Ascending aorta (tissue), 2 donors: ENCODE measurements around the gene KASH5. TPM values are rescaled to one million over a fixed set of nuclear protein-coding genes. Genes with fewer than 3 reads are reported as not detected.

Experiments used
- DNase-seq, 2 donors: peaks; one replicate each; pipeline ENCODE4 v3.0.0-alpha.2; 2019; ENCODE audit warnings: low spot score in 2 of 2
- H3K27ac ChIP-seq, 2 donors: fragments of 200-600 bp; sonication (generic); one replicate each; pipeline ENCODE4 v1.5.1; 2016 to 2017; ENCODE audit warnings: mild to moderate bottlenecking in 1 of 2
- H3K27me3 ChIP-seq: fragments of 200-600 bp; sonication (generic); one replicate; pipeline ENCODE4 v1.5.1; 2017
- H3K36me3 ChIP-seq, 2 donors: fragments of 200-600 bp; sonication (generic); one replicate each; pipeline ENCODE4 v1.5.1; 2016
- H3K4me1 ChIP-seq, 2 donors: fragments of 200-600 bp; sonication (generic); one replicate each; pipeline ENCODE4 v1.5.1; 2016 to 2017; ENCODE audit warnings: mild to moderate bottlenecking in 1 of 2
- H3K4me3 ChIP-seq, 2 donors: fragments of 200-600 bp; sonication (generic); one replicate each; pipeline ENCODE4 v1.5.1; 2016 to 2017; ENCODE audit warnings: mild to moderate bottlenecking in 1 of 2
- H3K9me3 ChIP-seq, 2 donors: fragments of 200-600 bp; sonication (generic); one replicate each; pipeline ENCODE4 v1.5.1; 2016
- intact Hi-C: fragments of 100-400 bp; cut with DNase I; formaldehyde crosslinking; loops from one replicate; pipeline ENCODE4 v1.15.1; 2023
- total RNA-seq: library from RNA; depleted of rRNA; stranded (reverse); fragments of >200 nt; gene quantifications from one replicate; pipeline ENCODE4 v1.1.0, GENCODE V29; 2016
- TF ChIP-seq, protein P1 (sequence below), 3 experiments: fragments of 200-600 bp in 2 of 3; fragments of 450-650 bp in 1 of 3; sonication (generic) in 2 of 3; IDR thresholded peaks; one replicate each; pipeline ENCODE4 v1.5.1; 2016 to 2019; ENCODE audit warnings: antibody characterized with exemption in 3 of 3, mild to moderate bottlenecking in 1 of 3, moderate library complexity in 1 of 3

Gene KASH5
- total RNA-seq, 1 donor from 2014 or later: not detected

DNA sequence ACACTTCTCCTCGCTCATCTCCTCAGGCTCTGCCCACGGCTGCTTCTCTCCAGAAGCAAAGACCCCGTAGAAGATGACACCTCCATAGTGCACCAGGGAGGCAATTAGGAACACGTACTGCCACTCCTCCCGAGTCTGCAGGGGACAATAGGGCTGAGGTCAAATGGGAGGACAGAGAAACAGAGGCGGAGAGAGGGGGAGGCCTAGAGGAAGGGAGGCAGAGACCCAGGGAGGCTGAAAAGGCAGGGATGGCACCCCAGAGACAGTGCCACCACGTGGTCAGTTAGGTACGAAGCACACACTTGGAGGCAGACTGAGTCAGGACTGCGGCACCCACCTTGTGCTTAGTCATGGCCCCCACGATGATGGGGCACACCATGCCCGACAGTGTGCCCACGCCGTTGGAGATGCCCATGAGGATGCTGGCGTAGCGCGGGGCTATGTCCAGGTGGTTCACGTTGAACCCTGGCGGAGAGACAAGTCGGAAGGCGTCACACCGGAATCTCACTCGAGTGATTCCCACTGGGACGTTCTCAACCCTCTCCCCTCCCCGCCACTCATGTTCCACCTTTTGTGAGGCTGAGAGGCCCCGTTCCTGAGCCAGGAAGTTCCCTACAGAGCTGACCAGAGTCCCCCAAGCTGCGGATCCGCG lies 42.8 kb downstream of the KASH5 start:
- Histone ChIP-seq H3K4me1 (peaks cover 0 to 5% of the 10 kb centered on the region in 2 donors), H3K27ac (no peak overlapping the region), H3K36me3 (no peaks in the 10 kb centered on the region), H3K9me3 (no peaks in the 10 kb centered on the region), H3K4me3 (no peak overlapping the region), H3K27me3 (peaks cover 39% of the 10 kb centered on the region)
- DNase-seq: no peak
- TF ChIP-seq, protein P1, sequence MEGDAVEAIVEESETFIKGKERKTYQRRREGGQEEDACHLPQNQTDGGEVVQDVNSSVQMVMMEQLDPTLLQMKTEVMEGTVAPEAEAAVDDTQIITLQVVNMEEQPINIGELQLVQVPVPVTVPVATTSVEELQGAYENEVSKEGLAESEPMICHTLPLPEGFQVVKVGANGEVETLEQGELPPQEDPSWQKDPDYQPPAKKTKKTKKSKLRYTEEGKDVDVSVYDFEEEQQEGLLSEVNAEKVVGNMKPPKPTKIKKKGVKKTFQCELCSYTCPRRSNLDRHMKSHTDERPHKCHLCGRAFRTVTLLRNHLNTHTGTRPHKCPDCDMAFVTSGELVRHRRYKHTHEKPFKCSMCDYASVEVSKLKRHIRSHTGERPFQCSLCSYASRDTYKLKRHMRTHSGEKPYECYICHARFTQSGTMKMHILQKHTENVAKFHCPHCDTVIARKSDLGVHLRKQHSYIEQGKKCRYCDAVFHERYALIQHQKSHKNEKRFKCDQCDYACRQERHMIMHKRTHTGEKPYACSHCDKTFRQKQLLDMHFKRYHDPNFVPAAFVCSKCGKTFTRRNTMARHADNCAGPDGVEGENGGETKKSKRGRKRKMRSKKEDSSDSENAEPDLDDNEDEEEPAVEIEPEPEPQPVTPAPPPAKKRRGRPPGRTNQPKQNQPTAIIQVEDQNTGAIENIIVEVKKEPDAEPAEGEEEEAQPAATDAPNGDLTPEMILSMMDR (IDR thresholded peaks at IDR 0.05): no peak
- intact Hi-C loops: no loop called here

DNA sequence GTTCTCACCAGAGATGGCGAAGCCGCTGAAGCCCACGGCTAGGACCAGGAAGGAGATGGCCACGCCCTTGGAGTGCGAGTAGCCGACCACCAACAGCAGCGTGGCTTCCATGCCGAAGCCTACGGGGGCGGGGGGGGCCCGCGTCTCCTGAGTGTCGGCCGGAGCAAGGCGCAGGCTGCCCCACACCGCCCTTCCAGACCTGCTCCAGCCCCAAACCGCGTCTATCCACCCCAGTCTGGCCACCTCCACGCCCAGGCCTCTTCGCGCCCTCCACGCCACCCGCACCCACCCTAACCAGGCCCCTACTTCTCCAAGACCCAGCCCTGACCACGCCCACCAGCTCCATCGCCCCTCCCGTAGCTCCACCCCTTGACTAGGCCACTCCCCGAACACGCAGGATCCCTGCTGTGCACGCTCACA lies 43.3 kb downstream of the KASH5 start:
- peaks cover 39% of the 10 kb centered on the region for H3K27me3 ChIP-seq
- DNase-seq: no peak
- no peak overlapping the region for H3K4me3 ChIP-seq
- H3K4me1 ChIP-seq: peaks cover 0 to 5% of the 10 kb centered on the region in 2 donors
- H3K36me3 ChIP-seq: no peaks in the 10 kb centered on the region
- TF ChIP-seq, protein P1 (IDR thresholded peaks at IDR 0.05): no peak
- no peaks in the 10 kb centered on the region for H3K9me3 ChIP-seq
- H3K27ac ChIP-seq: no peak overlapping the region
- intact Hi-C loops: no loop called here

DNA sequence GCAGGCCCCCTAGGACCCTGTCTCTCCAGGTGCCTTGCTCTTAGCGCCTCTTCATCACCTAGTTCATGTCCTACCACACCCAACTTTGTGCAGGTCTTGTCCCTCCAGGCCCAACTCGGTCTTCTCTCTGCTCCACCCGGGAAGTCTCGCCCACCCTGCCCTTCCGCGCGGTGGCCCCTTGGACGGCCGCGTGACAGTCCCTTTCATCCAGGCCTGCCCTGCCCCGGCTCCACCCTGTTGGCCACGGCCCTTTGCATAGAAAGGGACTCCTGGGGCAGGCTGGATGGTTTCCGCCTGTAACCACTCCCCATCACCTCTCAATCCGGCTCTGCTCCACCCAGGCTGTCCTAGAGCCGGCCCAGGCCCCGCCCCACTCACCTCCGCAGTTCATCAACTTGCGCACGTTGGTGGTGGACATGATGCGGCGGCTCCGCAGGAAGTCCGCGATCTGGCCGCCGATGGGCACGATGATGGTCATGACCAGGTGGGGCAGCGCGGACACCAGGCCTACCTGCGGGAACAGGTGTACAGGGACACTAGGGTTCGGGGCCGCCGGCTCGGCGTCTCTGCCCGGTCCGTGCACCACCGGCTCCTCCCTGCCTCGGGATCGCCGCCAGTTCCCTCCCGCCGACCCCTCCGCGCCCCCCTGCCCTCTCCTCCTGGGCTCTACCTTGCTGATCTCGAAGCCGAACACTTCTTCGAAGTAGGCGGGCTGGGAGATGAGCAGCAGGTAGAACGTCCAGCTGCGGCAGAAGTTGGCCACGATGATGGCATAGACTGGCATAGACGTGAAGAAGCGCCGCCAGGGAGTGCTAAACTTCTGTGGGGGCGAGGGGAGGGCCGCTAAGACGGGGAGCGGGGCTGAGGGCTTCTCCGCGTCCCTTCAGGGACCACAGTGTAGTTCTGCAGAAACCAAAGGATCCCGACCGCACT lies 44.4 kb downstream of the KASH5 start:
- H3K27ac ChIP-seq: no peak overlapping the region
- H3K4me1 ChIP-seq: peaks cover 0 to 5% of the 10 kb centered on the region in 2 donors
- TF ChIP-seq, protein P1 (IDR thresholded peaks at IDR 0.05): no peak
- H3K27me3 ChIP-seq: peaks cover 41% of the 10 kb centered on the region
- H3K9me3 ChIP-seq: no peaks in the 10 kb centered on the region
- no peak for DNase-seq
- no peaks in the 10 kb centered on the region for H3K36me3 ChIP-seq
- no peak overlapping the region for H3K4me3 ChIP-seq
- intact Hi-C loops: no loop called here

DNA sequence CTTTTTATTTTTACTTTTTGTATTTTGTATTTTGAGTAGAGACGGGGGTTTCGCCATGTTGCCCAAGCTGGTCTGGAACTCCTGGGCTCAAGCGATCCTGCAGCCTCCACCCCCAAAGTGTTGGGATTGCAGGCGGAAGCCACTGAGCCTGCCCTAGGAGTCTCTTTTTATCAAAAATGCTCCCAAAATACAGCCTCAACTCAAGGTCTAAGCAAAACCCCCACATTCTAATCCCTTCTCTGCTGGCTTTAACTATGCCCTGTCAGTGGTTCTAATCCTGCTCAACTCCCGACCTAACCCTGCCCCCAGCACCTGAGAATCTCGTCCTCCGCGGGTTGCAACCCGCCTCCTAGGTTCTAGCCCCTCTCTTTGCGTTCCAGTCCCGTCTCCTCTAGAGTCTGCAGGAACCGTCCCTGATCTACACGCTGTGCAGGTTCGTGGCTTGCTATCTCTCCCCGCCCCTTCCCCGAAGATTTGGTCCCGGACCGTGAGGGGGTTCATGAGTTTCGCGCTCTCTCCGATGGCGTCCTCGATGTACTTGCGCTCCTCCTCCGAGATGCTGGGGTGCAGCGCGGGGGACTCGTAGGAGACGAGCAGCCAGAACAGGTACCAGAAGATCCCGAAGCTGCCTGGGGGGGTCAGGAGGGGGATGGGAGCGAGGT lies 45.3 kb downstream of the KASH5 start:
- H3K27me3 ChIP-seq: peaks cover 35% of the 10 kb centered on the region
- intact Hi-C loops: no loop called here
- TF ChIP-seq, protein P1 (IDR thresholded peaks at IDR 0.05): no peak

DNA sequence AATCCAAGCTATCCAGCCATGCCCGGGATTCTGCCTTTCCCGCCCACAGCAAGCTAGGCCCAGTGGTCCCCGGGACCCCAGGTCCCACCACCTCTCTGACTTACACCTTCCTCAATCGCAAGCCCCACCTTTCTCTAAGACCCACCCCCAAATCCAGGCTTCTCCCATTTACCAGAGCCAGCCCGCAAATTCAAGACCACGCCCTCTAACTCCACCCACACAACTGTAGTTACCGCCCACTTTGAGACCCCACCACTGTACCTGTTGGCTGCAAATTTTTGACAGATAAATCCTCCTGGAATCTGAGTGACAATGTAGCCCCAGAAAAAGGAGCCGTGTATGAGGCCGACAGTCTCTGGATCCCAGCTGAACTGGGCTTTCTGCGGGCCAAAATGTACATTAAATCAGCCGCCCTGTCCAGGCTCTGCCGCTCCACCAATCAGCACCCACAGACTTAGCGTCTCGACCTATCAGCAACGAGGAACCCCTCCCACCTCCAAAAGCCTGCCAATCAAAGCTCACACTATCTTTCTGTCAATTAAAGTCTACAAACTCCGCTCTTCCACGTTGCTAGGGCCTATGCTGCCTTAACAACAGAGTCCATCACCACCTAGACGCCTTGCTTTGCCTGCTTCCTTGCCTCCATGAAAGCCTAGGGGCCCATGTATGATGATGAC lies 47.0 kb downstream of the KASH5 start:
- TF ChIP-seq, protein P1 (IDR thresholded peaks at IDR 0.05): no peak
- no peak overlapping the region for H3K4me3 ChIP-seq
- H3K27me3 ChIP-seq: peaks cover 42% of the 10 kb centered on the region
- no peaks in the 10 kb centered on the region for H3K9me3 ChIP-seq
- no peaks in the 10 kb centered on the region for H3K36me3 ChIP-seq
- intact Hi-C loops: no loop called here
- DNase-seq: no peak
- H3K4me1 ChIP-seq: no peaks in the 10 kb centered on the region
- H3K27ac ChIP-seq: no peak overlapping the region

More for the DNA sequence above, 45.3 kb downstream of the KASH5 start:
- H3K9me3 ChIP-seq: no peaks in the 10 kb centered on the region
- DNase-seq: no peak
- no peak overlapping the region for H3K4me3 ChIP-seq
- no peaks in the 10 kb centered on the region for H3K4me1 ChIP-seq
- no peak overlapping the region for H3K27ac ChIP-seq
- H3K36me3 ChIP-seq: no peaks in the 10 kb centered on the region
